IPS-20b (cell line): ENCODE results near the gene IL36G.

ENCODE experiments used
- H3K27ac ChIP-seq: one replicate; pipeline ENCODE4 v1.5.1; 2013; ENCODE audit warnings: low read length
- H3K27me3 ChIP-seq: 2 replicates; pipeline ENCODE4 v1.6.1; 2013; ENCODE audit warnings: mild to moderate bottlenecking, low read length, inconsistent platforms; ENCODE audit not compliant: insufficient read depth
- H3K36me3 ChIP-seq: 2 replicates; pipeline ENCODE4 v1.6.1; 2013; ENCODE audit warnings: low read depth, mild to moderate bottlenecking, inconsistent platforms, low read length, moderate library complexity; ENCODE audit not compliant: insufficient read depth
- H3K4me1 ChIP-seq: 2 replicates; pipeline ENCODE4 v1.6.1; 2013; ENCODE audit warnings: mild to moderate bottlenecking, control low read depth, inconsistent platforms, low read length, moderate library complexity; ENCODE audit not compliant: insufficient read depth
- H3K4me3 ChIP-seq: 2 replicates; pipeline ENCODE4 v1.5.1; 2013; ENCODE audit warnings: mild to moderate bottlenecking, low read length, inconsistent platforms
- H3K9ac ChIP-seq: 2 replicates; pipeline ENCODE4 v1.6.1; 2013; ENCODE audit warnings: low read depth, mild to moderate bottlenecking, inconsistent platforms, low read length, moderate library complexity
- H3K9me3 ChIP-seq: 2 replicates; pipeline ENCODE4 v1.6.1; 2013; ENCODE audit warnings: mild to moderate bottlenecking, low read depth, low read length, inconsistent platforms; ENCODE audit not compliant: insufficient read depth

Gene IL36G

DNA sequence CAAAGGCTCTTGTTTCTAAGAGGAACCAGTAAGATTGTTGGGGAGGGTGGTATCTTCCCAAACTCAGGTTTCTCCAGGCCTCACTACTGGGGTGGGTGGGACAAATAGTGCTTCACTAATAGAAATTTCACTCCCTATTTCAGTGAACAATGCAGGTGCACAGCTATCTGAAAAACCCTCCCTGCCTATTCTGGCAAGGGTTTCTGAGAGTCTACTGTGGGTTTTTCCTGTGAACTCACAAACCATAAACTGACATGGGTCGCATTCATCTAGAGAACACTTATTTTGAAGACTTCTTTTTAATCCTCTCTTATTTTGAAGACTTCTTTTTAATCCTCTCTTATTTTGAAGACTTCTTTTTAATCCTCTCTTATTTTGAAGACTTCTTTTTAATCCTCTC is 31.8 kb downstream of the IL36G start:
- no peaks in the 10 kb centered on the region for H3K4me1 ChIP-seq
- no peak overlapping the region for H3K27ac ChIP-seq
- H3K9ac ChIP-seq = no peak overlapping the region
- H3K36me3 ChIP-seq = no peaks in the 10 kb centered on the region
- no peak overlapping the region for H3K4me3 ChIP-seq
- H3K9me3 ChIP-seq = no peaks in the 10 kb centered on the region; the same call in 1 of the 2 replicates
- no peaks in the 10 kb centered on the region for H3K27me3 ChIP-seq

DNA sequence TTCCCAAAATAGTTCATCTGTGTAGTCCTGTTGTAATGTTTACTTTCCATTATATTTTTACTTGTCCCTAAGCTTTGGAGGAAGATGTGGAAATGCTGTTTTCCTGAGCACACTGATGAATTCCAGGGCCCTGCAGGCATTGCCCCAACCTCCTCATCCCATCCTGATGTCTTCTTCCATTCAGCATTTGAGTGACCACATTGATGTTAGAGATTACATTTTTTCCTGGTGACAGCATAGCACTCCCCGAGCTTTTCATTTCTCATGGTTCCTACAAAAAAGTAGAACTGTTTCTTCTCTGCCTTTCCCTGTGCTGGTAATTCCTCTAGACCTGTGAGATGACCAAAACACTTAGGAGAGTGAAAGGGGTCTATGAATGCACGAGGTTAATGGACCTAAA is 32.3 kb downstream of the IL36G start:
- H3K36me3 ChIP-seq = no peaks in the 10 kb centered on the region
- no peak overlapping the region for H3K27ac ChIP-seq
- no peaks in the 10 kb centered on the region; the same call in 1 of the 2 replicates for H3K9me3 ChIP-seq
- H3K9ac ChIP-seq = no peak overlapping the region
- no peaks in the 10 kb centered on the region for H3K4me1 ChIP-seq
- H3K4me3 ChIP-seq = no peak overlapping the region
- H3K27me3 ChIP-seq = no peaks in the 10 kb centered on the region

DNA sequence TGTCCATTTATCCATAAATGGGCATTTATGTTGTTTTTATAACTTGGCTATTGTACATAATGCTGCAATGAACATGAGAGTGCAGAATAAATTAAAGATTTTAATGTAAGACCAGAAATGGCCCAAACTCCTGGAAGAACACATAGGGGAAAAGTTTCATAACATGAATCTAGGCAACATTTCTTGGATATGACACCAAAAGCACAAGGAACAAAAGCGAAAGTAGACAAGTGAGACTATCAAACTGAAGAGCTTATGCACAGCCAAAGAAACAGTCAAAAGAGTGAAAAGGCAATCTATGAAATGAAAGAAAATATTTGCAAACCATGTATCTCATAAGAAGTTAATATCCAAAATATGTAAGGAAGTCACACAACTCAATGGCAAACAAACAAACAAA is 33.3 kb downstream of the IL36G start:
- Histone ChIP-seq H3K9ac (no peak overlapping the region), H3K4me1 (no peaks in the 10 kb centered on the region), H3K36me3 (no peaks in the 10 kb centered on the region), H3K4me3 (no peak overlapping the region), H3K9me3 (no peaks in the 10 kb centered on the region), H3K27me3 (no peaks in the 10 kb centered on the region), H3K27ac (no peak overlapping the region)

DNA sequence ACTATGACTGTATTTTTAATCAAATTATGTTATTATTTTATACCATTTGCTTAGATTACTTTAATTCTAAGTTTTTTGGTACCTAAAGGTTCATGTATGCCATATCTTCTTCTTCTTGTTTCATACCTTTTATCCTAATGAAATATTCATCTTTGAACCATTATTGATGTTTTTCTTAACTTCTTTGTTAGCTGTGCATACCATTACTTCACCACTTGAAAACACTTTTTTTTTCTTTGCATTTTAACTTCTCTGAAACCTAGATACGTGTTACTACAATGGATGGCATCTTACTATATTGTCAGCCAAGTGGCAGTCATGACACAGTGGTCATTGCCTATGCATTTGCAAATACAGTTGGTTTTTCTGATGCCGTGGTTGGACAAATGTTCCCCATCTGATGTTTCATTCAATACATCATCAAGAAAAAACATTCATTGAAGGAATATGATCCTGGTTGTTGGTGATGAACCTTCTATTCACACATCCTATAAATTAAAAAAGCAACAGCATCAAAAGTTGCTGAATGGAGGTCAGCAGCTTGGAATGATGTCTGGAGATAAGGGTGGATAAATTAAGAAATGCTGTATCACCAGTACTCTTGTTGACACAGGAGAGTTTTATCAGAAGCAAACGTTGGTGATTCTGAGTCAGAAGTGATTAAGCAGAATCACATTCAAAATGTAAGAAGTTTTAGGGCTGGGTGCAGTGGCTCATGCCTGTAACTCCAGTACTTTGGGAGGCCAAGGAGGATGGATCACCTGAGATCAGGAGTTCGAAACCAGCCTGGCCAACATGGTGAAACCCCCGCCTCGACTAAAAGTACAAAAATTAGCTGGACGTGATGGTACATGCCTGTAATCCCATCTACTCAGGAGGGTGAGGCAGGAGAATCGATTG is 34.9 kb downstream of the IL36G start:
- Histone ChIP-seq H3K36me3 (no peaks in the 10 kb centered on the region), H3K9ac (no peak overlapping the region), H3K27ac (no peak overlapping the region), H3K4me1 (no peaks in the 10 kb centered on the region), H3K4me3 (no peak overlapping the region), H3K27me3 (no peaks in the 10 kb centered on the region), H3K9me3 (peaks cover 5% of the 10 kb centered on the region; the same call in 1 of the 2 replicates)

- H3K36me3 ChIP-seq = no peaks in the 10 kb centered on the region
- no peaks in the 10 kb centered on the region for H3K4me1 ChIP-seq
- H3K9ac ChIP-seq = no peak overlapping the region
- H3K4me3 ChIP-seq = no peak overlapping the region
- H3K9me3 ChIP-seq = peaks cover 5% of the 10 kb centered on the region; the same call in 1 of the 2 replicates
- H3K27me3 ChIP-seq = no peaks in the 10 kb centered on the region
- no peak overlapping the region for H3K27ac ChIP-seq
These were observed 35.5 kb downstream of the IL36G start for GRCh38 chr2:113013336-113013661.

GRCh38 chr2:113014067-113014466 is 36.3 kb downstream of the IL36G start:
- Histone ChIP-seq H3K4me1 (no peaks in the 10 kb centered on the region), H3K36me3 (no peaks in the 10 kb centered on the region), H3K27ac (no peak overlapping the region), H3K9me3 (peaks cover 8% of the 10 kb centered on the region), H3K4me3 (no peak overlapping the region), H3K27me3 (no peaks in the 10 kb centered on the region), H3K9ac (no peak overlapping the region)

- peaks cover 9% of the 10 kb centered on the region for H3K9me3 ChIP-seq
- H3K27ac ChIP-seq = no peak overlapping the region
- no peaks in the 10 kb centered on the region for H3K36me3 ChIP-seq
- H3K4me1 ChIP-seq = no peaks in the 10 kb centered on the region
- H3K4me3 ChIP-seq = no peak overlapping the region
- no peaks in the 10 kb centered on the region for H3K27me3 ChIP-seq
- H3K9ac ChIP-seq = no peak overlapping the region
These were observed 37.2 kb downstream of the IL36G start for GRCh38 chr2:113015042-113015441.

DNA sequence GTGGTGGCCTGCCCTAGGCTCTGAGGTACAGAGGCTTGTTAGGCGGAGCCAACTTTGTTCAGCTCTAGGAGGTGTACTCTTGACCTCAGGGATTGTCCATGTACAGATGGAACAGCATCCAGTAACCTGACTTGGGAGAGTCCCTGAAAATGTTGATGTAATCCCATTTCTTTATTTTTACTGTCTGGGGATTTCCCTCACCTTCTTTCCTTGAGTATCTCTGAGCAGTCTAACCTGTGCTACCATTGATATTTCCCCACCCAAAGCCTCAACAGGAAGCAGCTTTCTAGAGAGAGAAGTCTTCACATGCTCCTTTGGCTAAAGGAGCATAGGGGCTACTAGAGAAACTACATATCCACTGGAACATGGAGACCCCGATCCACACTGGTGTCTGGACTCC is 37.8 kb downstream of the IL36G start:
- no peak overlapping the region for H3K27ac ChIP-seq
- H3K4me3 ChIP-seq = no peak overlapping the region
- H3K27me3 ChIP-seq = no peaks in the 10 kb centered on the region
- H3K36me3 ChIP-seq = no peaks in the 10 kb centered on the region
- H3K4me1 ChIP-seq = no peaks in the 10 kb centered on the region
- H3K9me3 ChIP-seq = peaks cover 9% of the 10 kb centered on the region
- no peak overlapping the region for H3K9ac ChIP-seq

GRCh38 chr2:113018509-113018908 is 40.7 kb downstream of the IL36G start:
- H3K4me3 ChIP-seq = no peak overlapping the region
- H3K36me3 ChIP-seq = no peaks in the 10 kb centered on the region
- H3K4me1 ChIP-seq = no peaks in the 10 kb centered on the region
- no peak overlapping the region for H3K27ac ChIP-seq
- peaks cover 9% of the 10 kb centered on the region for H3K9me3 ChIP-seq
- no peaks in the 10 kb centered on the region for H3K27me3 ChIP-seq
- no peak overlapping the region for H3K9ac ChIP-seq

GRCh38 chr2:113021312-113021711 is 43.5 kb downstream of the IL36G start:
- no peak overlapping the region for H3K4me3 ChIP-seq
- H3K27ac ChIP-seq = no peak overlapping the region
- peaks cover 9% of the 10 kb centered on the region for H3K9me3 ChIP-seq
- H3K9ac ChIP-seq = no peak overlapping the region
- no peaks in the 10 kb centered on the region for H3K36me3 ChIP-seq
- no peaks in the 10 kb centered on the region; the same call in 1 of the 2 replicates for H3K27me3 ChIP-seq
- H3K4me1 ChIP-seq = no peaks in the 10 kb centered on the region

- Histone ChIP-seq H3K9me3 (no peaks in the 10 kb centered on the region; the same call in 1 of the 2 replicates), H3K27me3 (no peaks in the 10 kb centered on the region; the same call in 1 of the 2 replicates), H3K36me3 (no peaks in the 10 kb centered on the region), H3K4me1 (0 out of 2 replicates have a peak, but pooled peaks cover 5% of the 10 kb centered on the region), H3K9ac (no peak overlapping the region), H3K27ac (no peak overlapping the region), H3K4me3 (no peak overlapping the region)
These were observed 47.0 kb downstream of the IL36G start for GRCh38 chr2:113024764-113025163.

- Histone ChIP-seq H3K27ac (no peak overlapping the region), H3K4me3 (no peak overlapping the region), H3K9ac (no peak overlapping the region), H3K36me3 (no peaks in the 10 kb centered on the region), H3K4me1 (0 out of 2 replicates have a peak, but pooled peaks cover 5% of the 10 kb centered on the region), H3K9me3 (no peaks in the 10 kb centered on the region), H3K27me3 (no peaks in the 10 kb centered on the region; the same call in 1 of the 2 replicates)
These were observed 47.9 kb downstream of the IL36G start for GRCh38 chr2:113025737-113026136.
